ENCODE data around the gene COL6A5.
"Not testable (repeated sequence)": the region's sequence is repeated elsewhere in the genome, so short reads cannot be mapped to it uniquely, and the experiment has no call there.

The COL6A5 gene

DNA sequence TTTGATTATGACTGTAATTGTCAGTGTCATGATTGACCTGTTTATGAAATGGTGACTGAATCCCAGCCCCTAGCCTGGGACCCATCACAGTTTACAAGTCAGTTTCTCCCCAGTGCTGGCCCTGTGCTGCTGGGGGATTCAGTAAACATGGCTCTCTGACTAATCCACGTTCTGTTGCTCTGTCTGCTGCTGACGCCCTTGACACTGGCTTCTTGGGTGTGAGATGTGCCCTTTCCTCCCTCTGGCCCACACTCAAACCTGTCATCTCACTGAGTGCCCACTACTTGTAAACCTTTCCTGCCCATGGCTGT, 84.2 kb downstream of the COL6A5 start:
- 77 to 78% methylated on average over 2 of the region's 2 CpGs for WGBS, 2 experiments

DNA sequence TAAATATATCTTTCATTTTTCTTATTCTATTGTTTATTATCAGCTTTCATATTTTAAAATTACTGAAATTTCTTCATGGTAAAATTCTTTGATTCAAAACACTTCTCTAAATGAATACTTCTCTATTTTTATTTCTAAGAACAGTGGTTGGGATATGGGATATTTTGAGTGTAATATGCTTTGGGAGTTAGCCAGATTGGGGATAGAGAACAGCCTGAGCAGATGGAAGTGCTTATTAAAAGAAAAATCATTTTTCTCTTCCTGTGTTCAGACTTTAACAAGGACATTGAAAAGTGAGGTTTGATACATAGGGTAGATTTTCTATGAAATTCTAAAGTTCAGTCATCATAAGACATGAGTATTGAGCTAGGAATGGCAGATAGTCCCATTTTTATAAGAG, 84.8 kb downstream of the COL6A5 start:
- no peak overlapping the region for H3K27ac ChIP-seq (ENCODE audit: insufficient read depth, low read depth, low read length, poor library complexity, severe bottlenecking)
- H3K9me3 ChIP-seq (ENCODE audit: control insufficient read depth, low read length) = no peaks in the 10 kb centered on the region
- no peaks in the 10 kb centered on the region for H3K4me1 ChIP-seq (ENCODE audit: control insufficient read depth, insufficient read depth, low read length)

More for the DNA sequence above, 84.2 kb downstream of the COL6A5 start:
- Histone ChIP-seq H3K36me3 (ENCODE audit: control insufficient read depth, insufficient read depth, low read length) (no peaks in the 10 kb centered on the region), H3K9me3 (ENCODE audit: control insufficient read depth, low read length) (no peaks in the 10 kb centered on the region), H3K27me3 (ENCODE audit: control insufficient read depth, insufficient read depth, low read length, poor library complexity, severe bottlenecking) (no peaks in the 10 kb centered on the region), H3K4me3 (ENCODE audit: insufficient read depth, low read depth, low read length) (no peak overlapping the region), H3K27ac (ENCODE audit: insufficient read depth, low read depth, low read length, poor library complexity, severe bottlenecking) (no peak overlapping the region), H3K4me1 (ENCODE audit: control insufficient read depth, insufficient read depth, low read length) (no peaks in the 10 kb centered on the region)

DNA sequence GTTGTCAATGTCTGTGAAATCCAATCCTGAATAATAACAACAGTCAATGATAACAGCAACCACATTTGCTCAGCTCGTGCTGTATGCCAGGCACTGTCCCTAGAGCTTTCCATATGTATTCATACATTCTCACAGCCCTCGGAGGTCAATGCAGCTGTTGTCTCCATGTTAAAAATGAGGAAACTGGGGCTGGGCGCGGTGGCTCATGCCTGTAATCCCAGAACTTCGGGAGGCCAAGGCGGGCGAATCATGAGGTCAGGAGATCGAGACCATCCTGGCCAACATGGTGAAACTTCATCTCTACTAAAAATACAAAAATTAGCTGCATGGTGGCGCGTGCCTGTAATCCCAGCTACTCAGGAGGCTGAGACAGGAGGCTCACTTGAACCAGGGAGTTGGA, 86.6 kb downstream of the COL6A5 start:
- H3K4me1 ChIP-seq (ENCODE audit: control insufficient read depth, insufficient read depth, low read length); H3K27me3 ChIP-seq (ENCODE audit: control insufficient read depth, insufficient read depth, low read length, poor library complexity, severe bottlenecking): not testable (repeated sequence)
- WGBS, 2 experiments = 80 to 81% methylated on average over 10 of the region's 10 CpGs

More for the DNA sequence above, 84.8 kb downstream of the COL6A5 start:
- Histone ChIP-seq H3K4me3 (ENCODE audit: insufficient read depth, low read depth, low read length) (no peak overlapping the region), H3K27me3 (ENCODE audit: control insufficient read depth, insufficient read depth, low read length, poor library complexity, severe bottlenecking) (no peaks in the 10 kb centered on the region), H3K36me3 (ENCODE audit: control insufficient read depth, insufficient read depth, low read length) (no peaks in the 10 kb centered on the region)

DNA sequence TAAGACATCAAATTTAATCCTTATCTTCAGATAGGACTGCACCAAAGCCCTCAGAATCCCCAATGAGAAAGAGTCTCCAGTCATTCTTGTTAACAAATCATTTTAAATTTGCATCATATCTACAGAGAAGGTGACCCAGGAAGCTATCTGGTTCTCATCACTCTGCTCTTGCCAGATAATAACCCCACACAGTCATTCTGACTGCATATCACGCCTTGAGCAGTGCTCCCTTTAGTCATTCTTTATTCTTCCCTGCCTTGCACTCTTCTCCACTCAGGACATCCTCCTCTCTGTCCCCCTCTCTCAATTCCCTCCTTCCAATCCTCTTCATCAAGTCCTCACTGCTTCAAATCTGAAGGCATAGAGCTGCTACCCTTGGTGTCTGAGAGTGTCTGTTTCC, 87.8 kb downstream of the COL6A5 start:
- H3K36me3 ChIP-seq (ENCODE audit: control insufficient read depth, insufficient read depth, low read length) = no peaks in the 10 kb centered on the region
- H3K4me3 ChIP-seq (ENCODE audit: insufficient read depth, low read depth, low read length) = no peak overlapping the region
- H3K9me3 ChIP-seq (ENCODE audit: control insufficient read depth, low read length) = no peaks in the 10 kb centered on the region
- WGBS, 2 experiments = 86 to 93% methylated on average over 1 of the region's 1 CpG
- H3K4me1 ChIP-seq (ENCODE audit: control insufficient read depth, insufficient read depth, low read length) = no peaks in the 10 kb centered on the region
- H3K27ac ChIP-seq (ENCODE audit: insufficient read depth, low read depth, low read length, poor library complexity, severe bottlenecking) = no peak overlapping the region
- H3K27me3 ChIP-seq (ENCODE audit: control insufficient read depth, insufficient read depth, low read length, poor library complexity, severe bottlenecking) = no peaks in the 10 kb centered on the region

More for the DNA sequence above, 86.6 kb downstream of the COL6A5 start:
- H3K4me3 ChIP-seq (ENCODE audit: insufficient read depth, low read depth, low read length); H3K9me3 ChIP-seq (ENCODE audit: control insufficient read depth, low read length); H3K27ac ChIP-seq (ENCODE audit: insufficient read depth, low read depth, low read length, poor library complexity, severe bottlenecking); H3K36me3 ChIP-seq (ENCODE audit: control insufficient read depth, insufficient read depth, low read length): not testable (repeated sequence)

DNA sequence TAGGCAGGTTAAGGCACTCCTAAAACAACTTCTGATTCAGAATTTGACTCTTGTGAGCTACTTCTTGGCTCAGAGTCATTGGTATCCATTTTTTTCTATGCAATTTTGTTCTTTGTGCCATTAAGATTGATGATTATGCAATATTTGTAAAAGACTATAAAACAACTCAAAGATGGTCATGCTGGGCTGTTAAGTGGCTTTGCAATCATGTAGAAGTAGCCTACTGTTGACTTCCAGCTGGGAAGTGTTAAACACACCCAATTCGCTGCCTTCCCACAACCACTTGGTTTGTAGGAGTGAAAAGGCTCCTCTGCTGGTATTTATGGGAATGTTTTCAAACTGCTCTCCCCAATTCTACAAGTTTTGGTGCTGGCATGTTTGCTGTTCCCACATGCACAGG, 96.8 kb downstream of the COL6A5 start:
- Histone ChIP-seq H3K27ac (ENCODE audit: insufficient read depth, low read depth, low read length, poor library complexity, severe bottlenecking) (no peak overlapping the region), H3K4me1 (ENCODE audit: control insufficient read depth, insufficient read depth, low read length) (peaks cover 4% of the 10 kb centered on the region), H3K36me3 (ENCODE audit: control insufficient read depth, insufficient read depth, low read length) (no peaks in the 10 kb centered on the region), H3K9me3 (ENCODE audit: control insufficient read depth, low read length) (no peaks in the 10 kb centered on the region), H3K4me3 (ENCODE audit: insufficient read depth, low read depth, low read length) (no peak overlapping the region), H3K27me3 (ENCODE audit: control insufficient read depth, insufficient read depth, low read length, poor library complexity, severe bottlenecking) (no peaks in the 10 kb centered on the region)
- 27 to 33% methylated on average over 1 of the region's 1 CpG for WGBS, 2 experiments

DNA sequence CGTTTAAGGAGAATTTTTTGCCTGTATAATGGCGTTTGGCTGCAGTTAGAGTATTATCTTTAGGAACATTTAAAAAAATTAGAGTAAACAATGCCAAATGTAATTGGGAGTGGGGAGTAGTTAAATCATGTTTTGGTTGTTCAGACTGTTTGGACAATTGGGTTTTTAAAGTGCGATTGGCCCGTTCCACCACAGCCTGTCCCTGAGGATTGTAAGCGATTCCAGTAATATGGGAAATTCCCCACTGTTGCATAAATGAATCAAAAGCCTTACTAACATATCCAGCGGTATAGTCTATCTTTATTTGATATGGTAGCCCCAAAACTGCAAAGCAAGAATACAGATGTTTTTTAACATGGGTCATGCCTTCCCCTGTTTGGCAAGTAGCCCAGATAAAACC, 101.4 kb downstream of the COL6A5 start:
- H3K27ac ChIP-seq (ENCODE audit: insufficient read depth, low read depth, low read length, poor library complexity, severe bottlenecking); H3K27me3 ChIP-seq (ENCODE audit: control insufficient read depth, insufficient read depth, low read length, poor library complexity, severe bottlenecking); H3K36me3 ChIP-seq (ENCODE audit: control insufficient read depth, insufficient read depth, low read length); H3K9me3 ChIP-seq (ENCODE audit: control insufficient read depth, low read length); H3K4me1 ChIP-seq (ENCODE audit: control insufficient read depth, insufficient read depth, low read length); H3K4me3 ChIP-seq (ENCODE audit: insufficient read depth, low read depth, low read length): not testable (repeated sequence)
- WGBS, 2 experiments = 95 to 98% methylated on average over 6 of the region's 6 CpGs

DNA sequence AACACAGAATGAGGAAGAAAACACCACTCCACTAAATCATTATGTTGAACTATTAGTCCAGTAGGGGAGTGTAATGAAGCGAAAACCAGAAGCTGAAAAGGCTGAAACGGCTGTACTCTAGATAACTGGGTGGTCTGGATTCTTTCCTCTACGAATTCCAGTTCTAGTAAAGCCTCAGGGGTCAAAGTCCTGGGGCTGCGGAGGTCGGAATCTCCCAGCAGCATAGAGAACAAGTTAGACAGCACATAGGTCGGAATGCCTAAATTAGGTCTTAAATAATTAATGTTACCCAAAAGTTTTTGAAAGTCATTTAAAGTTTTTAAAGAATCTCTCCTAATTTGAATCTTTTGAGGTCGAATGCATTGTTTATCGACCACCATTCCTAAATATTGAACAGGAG, 102.7 kb downstream of the COL6A5 start:
- H3K9me3 ChIP-seq (ENCODE audit: control insufficient read depth, low read length); H3K27me3 ChIP-seq (ENCODE audit: control insufficient read depth, insufficient read depth, low read length, poor library complexity, severe bottlenecking); H3K27ac ChIP-seq (ENCODE audit: insufficient read depth, low read depth, low read length, poor library complexity, severe bottlenecking); H3K4me3 ChIP-seq (ENCODE audit: insufficient read depth, low read depth, low read length); H3K4me1 ChIP-seq (ENCODE audit: control insufficient read depth, insufficient read depth, low read length); H3K36me3 ChIP-seq (ENCODE audit: control insufficient read depth, insufficient read depth, low read length): not testable (repeated sequence)
- WGBS, 2 experiments = 74 to 76% methylated on average over 8 of the region's 8 CpGs

DNA sequence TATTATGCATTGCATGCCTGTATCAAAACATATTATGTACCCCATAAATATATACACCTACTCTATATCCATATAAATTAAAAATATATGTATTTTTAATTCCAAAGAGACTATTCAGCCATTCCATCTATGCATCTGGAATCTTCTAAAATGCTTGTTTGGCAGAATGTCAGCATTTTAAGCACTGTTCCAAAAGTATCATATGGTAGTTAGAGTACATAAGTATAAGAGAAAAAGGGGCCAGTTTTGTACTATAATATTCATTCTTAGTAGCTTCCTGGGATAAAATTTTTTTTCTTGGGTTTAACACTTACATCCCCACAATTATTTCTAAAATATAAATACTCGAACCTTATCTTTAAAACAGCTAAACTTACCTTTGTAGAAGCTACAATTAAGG, 111.1 kb downstream of the COL6A5 start:
- no peaks in the 10 kb centered on the region for H3K27me3 ChIP-seq (ENCODE audit: control insufficient read depth, insufficient read depth, low read length, poor library complexity, severe bottlenecking)
- WGBS, 2 experiments = no CpG with 5 or more reads among the region's 1 CpG
- H3K27ac ChIP-seq (ENCODE audit: insufficient read depth, low read depth, low read length, poor library complexity, severe bottlenecking) = no peak overlapping the region
- H3K9me3 ChIP-seq (ENCODE audit: control insufficient read depth, low read length) = no peaks in the 10 kb centered on the region
- H3K36me3 ChIP-seq (ENCODE audit: control insufficient read depth, insufficient read depth, low read length) = no peaks in the 10 kb centered on the region
- H3K4me3 ChIP-seq (ENCODE audit: insufficient read depth, low read depth, low read length) = no peak overlapping the region
- H3K4me1 ChIP-seq (ENCODE audit: control insufficient read depth, insufficient read depth, low read length) = no peaks in the 10 kb centered on the region

DNA sequence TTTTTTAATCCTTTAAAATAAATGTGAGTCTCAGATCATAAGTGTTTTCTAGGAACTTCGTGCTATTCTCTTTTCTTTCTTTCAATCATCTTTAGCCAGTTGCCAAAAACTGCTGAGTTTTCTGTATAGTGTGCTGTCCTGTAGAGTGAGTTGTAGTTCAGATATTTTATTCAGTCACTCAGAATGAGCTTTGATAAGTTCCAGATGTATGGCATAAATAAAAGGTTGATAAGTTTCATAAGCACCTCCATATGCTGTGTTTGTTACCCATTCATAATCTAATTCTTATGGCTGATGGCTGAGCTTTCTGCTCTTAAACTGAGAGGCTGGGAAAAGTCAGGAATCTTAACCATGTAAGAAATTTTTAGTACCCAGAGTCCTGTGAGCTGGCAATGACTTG, 112.2 kb downstream of the COL6A5 start:
- no peaks in the 10 kb centered on the region for H3K9me3 ChIP-seq (ENCODE audit: control insufficient read depth, low read length)
- H3K4me1 ChIP-seq (ENCODE audit: control insufficient read depth, insufficient read depth, low read length) = no peaks in the 10 kb centered on the region
- no peak overlapping the region for H3K4me3 ChIP-seq (ENCODE audit: insufficient read depth, low read depth, low read length)
- no peaks in the 10 kb centered on the region for H3K27me3 ChIP-seq (ENCODE audit: control insufficient read depth, insufficient read depth, low read length, poor library complexity, severe bottlenecking)
- 92% methylated on average over 1 of the region's 1 CpG; no CpG with 5 or more reads in 1 of the 2 experiments for WGBS, 2 experiments
- H3K36me3 ChIP-seq (ENCODE audit: control insufficient read depth, insufficient read depth, low read length) = no peaks in the 10 kb centered on the region
- H3K27ac ChIP-seq (ENCODE audit: insufficient read depth, low read depth, low read length, poor library complexity, severe bottlenecking) = no peak overlapping the region

DNA sequence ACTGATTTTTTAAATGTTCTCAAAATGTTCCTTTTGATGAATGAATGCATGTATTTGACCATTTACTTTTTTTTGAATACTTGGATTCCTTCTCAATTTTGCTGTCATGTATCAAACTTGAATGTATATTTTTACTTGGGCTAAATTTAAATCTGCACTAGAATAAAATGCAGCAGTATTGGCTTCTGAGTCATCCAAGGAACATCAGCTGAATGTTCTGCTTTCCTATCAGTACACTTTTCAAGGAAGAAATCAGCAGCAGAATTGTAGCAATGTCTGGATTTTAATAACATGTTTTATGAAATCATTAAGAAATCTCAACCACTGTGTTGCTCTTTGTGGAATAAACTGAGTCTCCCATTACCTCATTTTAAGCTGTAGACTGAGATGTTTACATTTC, 114.5 kb downstream of the COL6A5 start:
- Histone ChIP-seq H3K4me3 (ENCODE audit: insufficient read depth, low read depth, low read length) (no peak overlapping the region), H3K4me1 (ENCODE audit: control insufficient read depth, insufficient read depth, low read length) (no peaks in the 10 kb centered on the region), H3K27ac (ENCODE audit: insufficient read depth, low read depth, low read length, poor library complexity, severe bottlenecking) (no peak overlapping the region), H3K9me3 (ENCODE audit: control insufficient read depth, low read length) (no peaks in the 10 kb centered on the region), H3K36me3 (ENCODE audit: control insufficient read depth, insufficient read depth, low read length) (no peaks in the 10 kb centered on the region), H3K27me3 (ENCODE audit: control insufficient read depth, insufficient read depth, low read length, poor library complexity, severe bottlenecking) (no peaks in the 10 kb centered on the region)

DNA sequence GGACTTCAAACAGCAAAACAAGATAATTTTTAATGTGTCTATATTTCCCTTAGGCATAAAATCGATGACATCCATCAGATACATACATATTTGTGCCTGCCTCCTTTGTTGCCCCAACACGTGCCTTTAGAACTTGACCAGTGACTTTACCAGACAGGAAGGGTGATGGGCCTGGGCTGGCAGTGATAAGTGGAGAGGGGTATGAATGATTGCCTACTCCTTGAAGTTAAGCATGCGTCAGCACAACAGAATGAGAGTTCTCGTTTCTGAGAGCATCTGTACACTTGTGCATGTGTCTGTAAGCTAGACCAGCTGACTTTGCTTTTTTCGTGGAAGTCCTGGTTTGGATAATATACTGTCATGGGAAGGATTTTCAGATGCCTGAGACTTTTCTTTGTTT, 116.6 kb downstream of the COL6A5 start:
- Histone ChIP-seq H3K4me1 (ENCODE audit: control insufficient read depth, insufficient read depth, low read length) (no peaks in the 10 kb centered on the region), H3K4me3 (ENCODE audit: insufficient read depth, low read depth, low read length) (no peak overlapping the region), H3K36me3 (ENCODE audit: control insufficient read depth, insufficient read depth, low read length) (no peaks in the 10 kb centered on the region), H3K27me3 (ENCODE audit: control insufficient read depth, insufficient read depth, low read length, poor library complexity, severe bottlenecking) (no peaks in the 10 kb centered on the region), H3K9me3 (ENCODE audit: control insufficient read depth, low read length) (no peaks in the 10 kb centered on the region), H3K27ac (ENCODE audit: insufficient read depth, low read depth, low read length, poor library complexity, severe bottlenecking) (no peak overlapping the region)
- WGBS, 2 experiments = 93 to 95% methylated on average over 5 of the region's 5 CpGs

Measured in ectodermal cell (in vitro differentiated cells).